HG02943 (cell line): ENCODE data around the gene OR6J1.
"Not testable (repeated sequence)": the region's sequence is repeated elsewhere in the genome, so short reads cannot be mapped to it uniquely, and the experiment has no call there.

Experiments
- ATAC-seq: cut with Tn5 transposase; IDR thresholded peaks from one replicate; pipeline ENCODE4 v1.9.1; 2021; ENCODE audit warnings: mild to moderate bottlenecking, low read depth, moderate library complexity; ENCODE audit not compliant: unreplicated experiment

OR6J1 gene

GRCh38 chr14:22610931-22611330 is 33.2 kb downstream of the OR6J1 start:
- ATAC-seq, result no peak

DNA sequence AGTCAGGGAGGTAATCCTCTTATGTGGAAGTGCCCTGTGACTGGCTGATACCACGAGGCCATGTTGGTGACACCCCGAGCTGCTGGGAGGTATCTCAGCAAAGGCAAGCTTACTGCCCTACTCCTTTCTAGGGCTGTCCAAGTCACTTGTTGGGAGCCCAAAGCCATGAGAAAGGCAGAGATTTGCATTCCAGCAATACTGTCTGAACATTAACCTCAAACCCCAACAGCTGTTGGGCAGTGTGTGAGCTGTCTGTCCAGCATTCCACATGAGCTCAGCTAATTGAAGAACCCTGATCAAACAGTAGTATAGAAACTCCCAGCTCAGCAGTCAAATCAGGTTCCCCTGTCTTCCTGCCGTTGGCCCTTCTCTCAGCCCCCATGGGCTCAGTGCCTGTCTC is 36.9 kb downstream of the OR6J1 start:
- ATAC-seq, result no peak

GRCh38 chr14:22606380-22606779 is 37.8 kb downstream of the OR6J1 start:
- ATAC-seq, result no peak

DNA sequence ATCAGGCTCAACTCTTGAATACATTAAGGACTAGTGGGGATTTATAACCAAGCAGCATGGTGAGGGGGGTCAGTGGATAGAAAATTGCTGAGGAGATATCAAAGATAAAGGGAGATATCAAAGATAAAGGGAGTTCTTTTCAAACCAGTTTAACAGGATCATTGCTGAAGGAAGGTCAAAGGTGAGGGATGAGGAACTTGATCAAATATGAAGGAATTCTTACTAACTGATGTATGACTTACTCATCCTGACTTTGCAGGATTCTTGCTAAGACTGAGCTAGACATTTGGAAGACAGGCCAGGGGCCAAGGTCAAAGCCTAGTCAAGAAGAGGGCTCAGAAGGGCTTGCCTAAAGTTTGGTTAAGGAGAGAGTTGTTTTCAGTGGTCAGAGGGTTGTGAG is 41.3 kb downstream of the OR6J1 start:
- no peak for ATAC-seq

- ATAC-seq, result no peak
Observed at GRCh38 chr14:22601996-22602395, 42.2 kb downstream of the OR6J1 start.

- no peak for ATAC-seq
Observed at GRCh38 chr14:22601456-22601855, 42.7 kb downstream of the OR6J1 start.

GRCh38 chr14:22600027-22600426 is 44.1 kb downstream of the OR6J1 start:
- ATAC-seq, result no peak

GRCh38 chr14:22599349-22599748 is 44.8 kb downstream of the OR6J1 start:
- ATAC-seq, result no peak

DNA sequence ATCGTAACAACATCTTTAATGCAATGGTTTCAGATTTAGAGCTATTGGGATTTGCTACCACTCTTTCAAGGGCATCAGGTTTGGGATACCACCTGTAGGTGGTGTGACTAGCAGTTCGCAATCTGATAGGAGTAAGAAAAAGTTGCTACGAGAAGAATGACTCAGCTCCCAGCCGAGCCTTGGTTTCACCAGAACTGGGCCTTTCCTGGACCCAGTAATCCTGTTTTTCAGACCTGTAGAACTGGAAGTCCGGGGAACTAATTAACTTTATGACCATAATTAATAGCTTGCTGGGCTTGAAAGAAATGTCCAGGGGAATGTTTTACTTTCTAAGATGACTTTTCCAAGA is 45.3 kb downstream of the OR6J1 start:
- peak; percentile 40 for ATAC-seq

DNA sequence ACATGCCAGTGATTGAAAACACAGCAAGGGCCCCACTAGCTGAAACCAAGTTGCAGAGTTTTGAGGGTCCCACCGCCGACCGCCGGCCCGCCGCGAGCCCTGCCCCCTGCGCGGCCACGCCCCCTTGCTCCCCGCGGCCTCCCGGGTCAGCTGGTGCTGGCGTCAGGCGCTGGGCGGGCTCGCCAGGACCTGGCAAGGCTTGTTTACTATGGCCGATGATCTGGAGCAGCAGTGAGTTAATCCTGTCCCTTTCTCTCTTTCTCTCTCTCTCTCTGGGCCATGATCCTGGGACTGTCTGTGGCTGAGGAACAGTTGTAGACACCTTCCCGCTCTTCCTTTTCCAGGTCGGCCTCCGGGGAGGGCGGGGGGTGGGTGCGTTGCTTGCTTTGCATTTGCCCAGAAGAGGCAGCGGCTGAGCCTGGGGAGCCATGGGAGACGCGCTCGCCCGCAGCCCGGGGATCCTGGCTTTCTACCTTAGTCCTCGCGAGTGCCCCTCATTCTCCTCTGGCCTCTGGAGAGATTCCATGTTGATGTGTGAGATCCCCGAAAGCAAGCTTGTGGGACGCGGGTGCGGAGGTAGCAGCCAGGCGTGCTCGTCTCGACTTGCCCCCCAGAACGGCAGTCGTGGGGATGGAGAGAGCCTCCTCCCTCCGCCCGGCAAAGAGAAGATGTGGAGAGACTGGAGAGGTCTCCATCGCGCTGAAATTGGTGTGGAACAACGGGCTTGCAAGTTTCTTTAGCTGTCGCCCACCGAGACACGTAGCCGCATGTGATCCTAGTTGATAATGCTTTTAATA is 45.9 kb downstream of the OR6J1 start, which contains the start of gene ABHD4:
Gene ABHD4 (plus strand): TSS at position 202 of the 797 bp plus-strand sequence. CDS start 7 bp downstream, at position 209.
- peak; percentile 69 for ATAC-seq

- peak; percentile 13 for ATAC-seq
Observed at GRCh38 chr14:22597771-22598098, 46.4 kb downstream of the OR6J1 start.

DNA sequence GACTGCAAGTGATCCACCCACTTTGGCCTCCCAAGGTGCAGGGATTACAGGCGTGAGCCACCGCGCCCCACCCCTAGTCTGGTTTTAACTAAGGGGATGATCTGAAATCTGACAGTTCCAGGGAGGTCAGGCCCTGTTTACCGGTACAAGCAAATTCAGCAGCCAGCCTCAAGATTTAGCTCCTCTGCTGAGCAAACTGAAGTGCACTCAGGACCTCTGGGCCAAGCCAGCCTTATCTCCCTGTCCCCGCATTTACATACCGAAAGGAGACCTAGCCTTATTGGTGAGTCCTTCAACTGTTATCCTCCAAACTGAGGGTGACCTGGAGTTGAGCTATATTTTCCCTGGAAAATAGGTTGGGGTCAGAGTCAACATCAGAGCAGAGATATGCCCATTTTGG is 46.9 kb downstream of the OR6J1 start:
- no peak for ATAC-seq

- no peak for ATAC-seq
Observed at GRCh38 chr14:22596354-22596879, 47.7 kb downstream of the OR6J1 start.

GRCh38 chr14:22594156-22594716 is 49.9 kb downstream of the OR6J1 start:
- ATAC-seq, result no peak

- ATAC-seq, result no peak
Observed at GRCh38 chr14:22593601-22594000, 50.6 kb downstream of the OR6J1 start.

GRCh38 chr14:22593189-22593588 is 51.0 kb downstream of the OR6J1 start:
- no peak for ATAC-seq

- peak; percentile 91 for ATAC-seq
Observed at GRCh38 chr14:22589096-22589839, 54.9 kb downstream of the OR6J1 start, which contains the start of gene DAD1. TSS of gene DAD1 (minus strand) at chr14:22589224. CDS start at chr14:22589157, 67 bp downstream.

GRCh38 chr14:22588526-22589095 is 55.5 kb downstream of the OR6J1 start:
- ATAC-seq, result no peak

DNA sequence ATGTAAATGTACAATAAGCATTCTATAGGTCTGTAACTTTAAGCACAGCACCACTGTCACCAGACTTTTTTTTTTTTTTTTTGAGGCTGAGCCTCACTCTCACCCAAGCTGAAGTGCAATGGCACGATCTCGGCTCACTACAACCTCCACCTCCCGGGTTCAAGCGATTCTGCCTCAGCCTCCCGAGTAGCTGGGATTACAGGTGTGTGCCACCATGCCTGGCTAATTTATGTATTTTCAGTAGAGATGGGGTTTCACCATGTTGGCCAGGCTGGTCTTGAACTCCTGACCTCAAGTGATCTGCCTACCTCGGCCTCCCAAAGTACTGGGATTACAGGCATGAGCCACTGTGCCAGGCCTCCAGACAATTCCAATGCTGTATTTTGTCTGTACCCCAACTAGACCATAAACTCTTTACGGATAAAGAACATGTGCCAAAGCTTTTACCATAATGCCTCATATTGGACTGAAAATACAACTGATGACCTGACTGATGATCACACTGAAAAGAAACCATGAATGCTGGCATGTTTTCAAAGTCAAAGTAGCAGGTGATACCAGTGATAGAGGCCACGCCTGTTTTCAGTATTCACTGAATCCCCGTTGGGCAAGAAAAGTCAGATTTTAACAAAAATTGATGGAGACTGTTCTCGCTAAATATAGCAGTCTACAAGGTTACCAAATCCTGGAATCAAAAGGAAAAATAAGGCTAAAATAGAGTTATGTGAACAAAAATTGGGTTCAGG is 56.3 kb downstream of the OR6J1 start:
- not testable (repeated sequence) for ATAC-seq

DNA sequence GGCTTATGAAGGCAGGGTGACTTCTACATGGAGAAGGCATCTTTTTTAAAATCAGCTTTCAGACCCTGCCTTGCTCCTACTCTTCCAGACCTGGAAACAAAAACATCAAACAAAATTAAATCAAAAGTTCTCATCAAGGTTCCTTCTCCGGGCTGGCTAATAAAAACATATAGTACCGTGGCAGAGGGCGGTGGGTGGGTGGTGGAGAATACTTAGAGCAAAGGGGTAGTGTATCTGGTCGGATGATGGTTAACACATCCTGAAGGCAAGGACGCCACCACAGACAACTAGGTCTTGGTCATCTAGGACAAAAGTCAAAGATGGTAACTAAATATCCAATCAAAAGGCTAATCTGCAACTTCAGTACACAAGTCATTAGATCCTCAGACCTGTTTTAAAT is 56.9 kb downstream of the OR6J1 start:
- ATAC-seq, result no peak
